Small intestine (tissue), 7 donors: Measurements from ENCODE around the gene ACOD1. TPM values are rescaled to one million over a fixed set of nuclear protein-coding genes. Genes with fewer than 3 reads are reported as not detected.

ENCODE experiments used
- DNase-seq, 2 donors: peaks; one replicate each; pipeline versions ENCODE4 v3.0.0 to v3.0.0-alpha.2; 2013
- FAIRE-seq: peaks from 2 replicates; lab custom pipeline; 2012; peaks lifted over from hg19 to GRCh38; lab: Jason Lieb, UNC
- H3K27ac ChIP-seq, 3 donors: one replicate each; pipeline ENCODE4 v1.5.1; 2013; ENCODE audit warnings: low read length in 2 of 3, mild to moderate bottlenecking in 2 of 3, control low read depth in 1 of 3, inconsistent platforms in 1 of 3, low read depth in 1 of 3, moderate library complexity in 1 of 3
- H3K27me3 ChIP-seq, 3 donors: one replicate each; pipeline ENCODE4 v1.6.1; 2013; ENCODE audit warnings: low read length in 3 of 3, inconsistent platforms in 1 of 3; ENCODE audit not compliant: control insufficient read depth in 3 of 3, insufficient read depth in 3 of 3
- H3K36me3 ChIP-seq, 3 donors: one replicate each; pipeline ENCODE4 v1.6.1; 2013; ENCODE audit warnings: low read length in 3 of 3, inconsistent platforms in 1 of 3, low read depth in 1 of 3, mild to moderate bottlenecking in 1 of 3, moderate library complexity in 1 of 3; ENCODE audit not compliant: control insufficient read depth in 3 of 3, insufficient read depth in 2 of 3
- H3K4me1 ChIP-seq, 3 donors: one replicate each; pipeline ENCODE4 v1.6.1; 2013; ENCODE audit warnings: low read length in 2 of 3, inconsistent platforms in 1 of 3, low read depth in 1 of 3, mild to moderate bottlenecking in 1 of 3, moderate library complexity in 1 of 3; ENCODE audit not compliant: control insufficient read depth in 3 of 3, insufficient read depth in 2 of 3
- H3K4me3 ChIP-seq, 3 donors: one replicate each; pipeline ENCODE4 v1.5.1; 2013; ENCODE audit warnings: low read length in 3 of 3, control low read depth in 1 of 3, inconsistent platforms in 1 of 3, low read depth in 1 of 3, mild to moderate bottlenecking in 1 of 3, moderate library complexity in 1 of 3
- H3K9me3 ChIP-seq, 2 donors: one replicate each; pipeline ENCODE4 v1.6.1; 2013; ENCODE audit warnings: low read depth in 1 of 2, low read length in 1 of 2; ENCODE audit not compliant: control insufficient read depth in 2 of 2, insufficient read depth in 1 of 2
- WGBS, 3 donors: extraction: QIAGEN DNeasy Blood & Tissue Kit; methylation state at CpG; one replicate each; pipeline ENCODE4 v1.1.7; 2013; 5-methylcytosine and 5-hydroxymethylcytosine counted together
- polyA plus RNA-seq, 4 donors: library from polyadenylated mRNA; stranded (reverse) in 3 of 4; unstranded in 1 of 4; fragments of 200-250 nt in 3 of 4; fragments of 120-200 nt in 1 of 4; gene quantifications; one replicate each; pipeline versions ENCODE4 v1.2.1 to v1.2.3, GENCODE V29; 2013
- donor health status: healthy with polysubstance abuse.
- donor health status: control.
- donor health status: control.
- donor health status: Bipolar disorder and iron deficiency.
- donor health status: healthy.

The ACOD1 gene
- polyA plus RNA-seq, 4 donors: not detected

DNA sequence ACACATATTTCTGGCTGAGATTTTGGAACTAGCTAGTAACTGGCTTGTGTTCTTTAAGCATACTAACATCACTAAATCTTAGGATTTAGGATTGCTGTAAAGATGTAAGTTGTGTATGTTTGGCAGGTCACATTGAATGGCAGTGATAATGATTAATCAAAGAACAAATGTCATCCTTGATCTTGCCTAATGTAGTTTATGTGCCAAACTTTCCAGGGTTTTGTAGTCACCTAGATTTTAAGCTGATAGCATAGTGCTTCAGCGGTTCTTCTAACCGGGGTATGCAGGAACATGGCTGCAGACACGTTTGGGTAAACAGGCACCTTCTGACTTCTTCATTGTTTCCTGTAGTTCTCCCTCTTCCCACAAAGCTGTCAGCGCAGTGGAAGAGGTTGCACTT, 53.2 kb downstream of the ACOD1 start:
- Histone ChIP-seq H3K27me3 (no peaks in the 10 kb centered on the region), H3K4me3 (no peak overlapping the region), H3K9me3 (no peaks in the 10 kb centered on the region), H3K27ac (no peak overlapping the region), H3K36me3 (peaks cover 3 to 17% (median 9%) of the 10 kb centered on the region in 3 donors), H3K4me1 (peaks cover 0 to 2% (median 0%) of the 10 kb centered on the region in 3 donors)
- no peak for FAIRE-seq
- 62 to 69% (median 65%) methylated on average over 4 of the region's 4 CpGs for WGBS, 3 donors
- no peak for DNase-seq

DNA sequence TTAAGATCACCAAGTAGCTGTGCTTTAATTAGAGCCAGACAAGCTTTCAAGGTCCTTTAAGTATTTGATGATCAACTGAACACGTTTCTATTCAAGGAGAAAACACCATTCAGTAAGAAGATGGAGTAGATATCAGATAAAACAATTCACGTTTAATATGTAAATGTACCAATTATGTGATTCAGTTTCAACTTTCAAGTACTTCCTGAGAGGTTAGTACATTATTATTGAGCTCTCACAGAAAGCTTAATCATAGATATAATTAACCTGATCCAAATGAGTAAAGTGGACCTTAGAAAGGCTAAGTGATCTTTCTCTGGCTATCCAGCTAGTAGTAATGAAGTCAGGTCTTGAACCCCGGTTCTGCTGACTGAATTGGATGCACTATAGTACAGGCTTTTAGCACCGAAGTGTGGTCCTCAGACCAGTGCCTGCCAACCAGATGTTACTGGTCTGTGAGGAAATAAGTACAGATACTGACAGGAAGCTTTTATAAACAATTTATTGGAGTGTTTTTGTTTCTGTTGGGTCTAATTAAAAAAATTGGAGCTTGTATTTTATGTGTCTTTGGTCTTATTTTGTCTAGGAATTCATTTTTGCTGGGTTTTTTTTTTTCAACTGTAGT, 53.8 kb downstream of the ACOD1 start:
- Histone ChIP-seq H3K27me3 (no peaks in the 10 kb centered on the region), H3K4me1 (peaks cover 0 to 2% (median 0%) of the 10 kb centered on the region in 3 donors), H3K9me3 (no peaks in the 10 kb centered on the region), H3K4me3 (no peak overlapping the region), H3K27ac (peak overlapping the region in 1 of 3 donors; percentile 27), H3K36me3 (peaks cover 3 to 15% (median 11%) of the 10 kb centered on the region in 3 donors)
- DNase-seq: no peak
- 40 to 48% (median 44%) methylated on average over 4 of the region's 4 CpGs for WGBS, 3 donors
- no peak for FAIRE-seq

DNA sequence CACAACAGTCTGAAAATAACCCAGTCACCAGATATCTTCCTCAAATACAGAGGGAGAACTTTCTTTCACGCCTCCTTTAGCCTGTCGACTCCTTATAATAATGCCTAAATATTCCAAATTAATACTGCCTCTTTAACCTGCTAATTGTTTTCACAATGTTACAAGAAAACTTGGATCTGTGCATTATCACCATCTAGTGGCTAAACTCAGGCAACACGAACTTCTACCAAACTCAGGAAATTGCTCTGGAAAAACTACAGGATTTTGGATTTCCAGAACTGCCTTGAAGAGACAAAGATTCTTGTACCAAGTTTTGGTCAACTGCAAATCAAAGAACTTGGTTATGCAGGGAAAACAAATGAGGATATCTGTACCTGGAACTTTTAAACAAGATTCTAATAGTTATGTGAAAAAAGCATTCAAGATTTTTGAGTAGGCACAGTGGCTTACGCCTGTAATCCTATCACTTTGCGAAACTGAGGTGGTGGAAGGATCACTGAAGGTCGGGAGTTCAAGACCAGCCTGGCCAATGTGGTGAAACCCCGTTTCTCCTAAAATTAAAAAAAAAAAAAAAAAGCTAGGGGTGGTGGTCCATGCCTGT, 54.4 kb downstream of the ACOD1 start:
- peak; percentile 25 to 36 for DNase-seq
- Histone ChIP-seq H3K4me3 (no peak overlapping the region), H3K9me3 (no peaks in the 10 kb centered on the region), H3K4me1 (peaks cover 0 to 2% (median 2%) of the 10 kb centered on the region in 3 donors), H3K27me3 (no peaks in the 10 kb centered on the region), H3K36me3 (peaks cover 3 to 15% (median 14%) of the 10 kb centered on the region in 3 donors), H3K27ac (no peak overlapping the region)
- WGBS, 3 donors: 63 to 66% (median 64%) methylated on average over 7 of the region's 7 CpGs
- FAIRE-seq: peak; percentile 10

Other genes starting within 250 kb of the ACOD1 start
- 10 to 100 TPM in 2 of 4 donors, 1 to 10 TPM in 2; 2.5 to 42.9 (median 24.2) TPM for gene KCTD12, start 62.1 kb upstream of the ACOD1 start, polyA plus RNA-seq
- gene CLN5, start 43.6 kb downstream of the ACOD1 start, polyA plus RNA-seq: 10 to 100 TPM in 2 of 4 donors, 1 to 10 TPM in 2; 4.0 to 39.8 (median 11.6) TPM
- 10 to 100 TPM; 20.6 to 43.1 (median 30.7) TPM for gene FBXL3, start 78.6 kb downstream of the ACOD1 start, polyA plus RNA-seq